AG04450 (cell line): ENCODE measurements around the gene SLC35F1. TPM values are rescaled to one million over a fixed set of nuclear protein-coding genes. Genes with fewer than 3 reads are reported as not detected.

Source experiments
- CTCF ChIA-PET: fragments of 300-600, 350-600 bp; formaldehyde crosslinking; extraction: SDS; loops from one replicate; lab custom pipeline; 2022; ENCODE audit warnings: antibody characterized with exemption, inconsistent platforms; lab: Charles Lee
- POLR2A ChIA-PET: fragments of 350-600 bp; formaldehyde crosslinking; extraction: SDS; loops from one replicate; lab custom pipeline; 2021; ENCODE audit warnings: antibody characterized with exemption, inconsistent platforms; lab: Yijun Ruan, JAX
- DNase-seq: peaks from one replicate; pipeline ENCODE4 v3.0.0-alpha.2; 2011; ENCODE audit warnings: low read depth, low spot score
- H3K27ac ChIP-seq: one replicate; pipeline ENCODE4 v1.5.1; 2012; ENCODE audit warnings: low read depth, low read length, control low read depth
- H3K27me3 ChIP-seq: one replicate; pipeline ENCODE4 v1.6.0; 2012; ENCODE audit warnings: low read length; ENCODE audit not compliant: control insufficient read depth, insufficient read depth
- H3K4me3 ChIP-seq: 2 replicates; pipeline ENCODE4 v1.5.1; 2011; ENCODE audit warnings: mild to moderate bottlenecking, low read depth, low read length, control low read depth
- H3K9me3 ChIP-seq: 2 replicates; pipeline ENCODE4 v1.5.1; 2012; ENCODE audit warnings: low read length; ENCODE audit not compliant: control insufficient read depth, insufficient read depth
- polyA plus RNA-seq: library from polyadenylated mRNA; depleted of rRNA; stranded (reverse); fragments of >200 nt; gene quantifications from 2 replicates; pipeline ENCODE4 v1.2.3, GENCODE V29; 2011
- TF ChIP-seq, protein P1 (sequence below): IDR thresholded peaks from 2 replicates; pipeline ENCODE4 v1.5.1; 2011; ENCODE audit warnings: low read depth, low read length, control low read depth, inconsistent platforms

Gene SLC35F1
- polyA plus RNA-seq, 1 experiment: 0.14 TPM

DNA sequence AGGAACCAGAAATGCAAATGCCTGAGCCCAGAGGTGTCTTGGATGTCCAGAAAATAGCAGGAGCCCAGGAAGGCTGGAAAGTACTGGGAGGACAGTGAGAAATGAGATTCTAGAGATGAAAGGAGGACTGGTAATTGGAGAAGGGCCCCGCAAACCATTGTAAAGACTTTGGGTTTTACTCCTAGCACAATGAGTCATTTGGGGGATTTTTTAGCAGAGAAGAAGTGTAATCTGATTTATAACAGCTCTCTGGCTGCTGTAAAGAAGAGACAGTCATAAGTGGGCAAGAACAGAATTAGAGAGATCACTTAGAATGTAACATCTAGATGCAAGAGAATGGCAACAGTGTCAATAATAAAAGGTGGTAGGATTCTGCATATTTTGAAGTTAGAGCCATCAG is 40.2 kb downstream of the SLC35F1 start:
- Histone ChIP-seq H3K27ac (no peak overlapping the region), H3K9me3 (no peaks in the 10 kb centered on the region), H3K4me3 (no peak overlapping the region), H3K27me3 (no peaks in the 10 kb centered on the region)
- ChIA-PET POLR2A (no interaction called here), CTCF (no interaction called here)
- no peak for DNase-seq
- TF ChIP-seq, protein P1, sequence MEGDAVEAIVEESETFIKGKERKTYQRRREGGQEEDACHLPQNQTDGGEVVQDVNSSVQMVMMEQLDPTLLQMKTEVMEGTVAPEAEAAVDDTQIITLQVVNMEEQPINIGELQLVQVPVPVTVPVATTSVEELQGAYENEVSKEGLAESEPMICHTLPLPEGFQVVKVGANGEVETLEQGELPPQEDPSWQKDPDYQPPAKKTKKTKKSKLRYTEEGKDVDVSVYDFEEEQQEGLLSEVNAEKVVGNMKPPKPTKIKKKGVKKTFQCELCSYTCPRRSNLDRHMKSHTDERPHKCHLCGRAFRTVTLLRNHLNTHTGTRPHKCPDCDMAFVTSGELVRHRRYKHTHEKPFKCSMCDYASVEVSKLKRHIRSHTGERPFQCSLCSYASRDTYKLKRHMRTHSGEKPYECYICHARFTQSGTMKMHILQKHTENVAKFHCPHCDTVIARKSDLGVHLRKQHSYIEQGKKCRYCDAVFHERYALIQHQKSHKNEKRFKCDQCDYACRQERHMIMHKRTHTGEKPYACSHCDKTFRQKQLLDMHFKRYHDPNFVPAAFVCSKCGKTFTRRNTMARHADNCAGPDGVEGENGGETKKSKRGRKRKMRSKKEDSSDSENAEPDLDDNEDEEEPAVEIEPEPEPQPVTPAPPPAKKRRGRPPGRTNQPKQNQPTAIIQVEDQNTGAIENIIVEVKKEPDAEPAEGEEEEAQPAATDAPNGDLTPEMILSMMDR: no peak

DNA sequence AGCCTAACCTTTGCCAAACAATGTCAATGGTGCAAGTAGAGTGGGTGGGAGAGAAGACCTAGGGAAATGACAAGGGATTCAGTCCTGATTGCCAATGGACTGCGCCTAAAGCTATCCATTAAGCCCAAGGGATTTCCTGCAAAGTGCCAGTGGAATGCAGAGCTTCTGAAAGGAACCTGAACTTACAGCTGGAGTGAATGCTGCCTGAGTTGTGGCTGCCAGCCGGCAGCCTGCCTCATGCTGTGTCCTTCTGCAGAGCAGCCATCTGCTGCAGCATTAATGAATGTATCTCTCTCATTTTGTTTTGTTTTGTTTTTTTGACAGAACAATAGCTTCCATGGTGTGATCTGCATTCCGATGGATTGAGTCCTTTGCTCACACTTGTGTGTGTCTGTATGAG is 44.7 kb downstream of the SLC35F1 start:
- ChIA-PET CTCF (no interaction called here), POLR2A (no interaction called here)

GRCh38 chr6:117955684-117956256 is 48.7 kb downstream of the SLC35F1 start:
- Histone ChIP-seq H3K9me3 (no peaks in the 10 kb centered on the region), H3K4me3 (no peak overlapping the region), H3K27ac (no peak overlapping the region), H3K27me3 (no peaks in the 10 kb centered on the region)
- ChIA-PET POLR2A (no interaction called here), CTCF (no interaction called here)
- DNase-seq: no peak
- TF ChIP-seq, protein P1: no peak

More for the DNA sequence above, 44.7 kb downstream of the SLC35F1 start:
- Histone ChIP-seq H3K4me3 (no peak overlapping the region), H3K9me3 (no peaks in the 10 kb centered on the region), H3K27ac (no peak overlapping the region), H3K27me3 (no peaks in the 10 kb centered on the region)
- DNase-seq: no peak
- TF ChIP-seq, protein P1: no peak

DNA sequence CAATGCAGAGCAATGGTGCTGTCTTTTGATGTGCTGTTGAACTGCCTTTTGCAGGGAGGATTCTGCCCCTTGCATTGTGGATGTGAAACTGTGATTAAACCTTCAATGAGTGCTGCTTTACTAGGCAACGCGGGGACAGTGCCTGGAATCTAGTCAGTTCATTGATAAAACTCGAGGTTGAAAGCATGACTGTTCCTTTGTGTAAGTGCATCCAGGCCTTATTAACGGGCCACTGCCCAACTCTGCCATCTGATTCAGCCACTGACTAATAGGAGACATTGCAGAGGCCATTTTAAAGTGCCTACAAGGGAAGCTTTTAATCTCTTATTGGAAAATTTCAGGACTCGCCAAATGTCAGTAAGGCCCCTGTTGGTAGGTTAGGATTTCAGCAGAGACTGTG is 49.3 kb downstream of the SLC35F1 start:
- no peak overlapping the region for H3K4me3 ChIP-seq
- TF ChIP-seq, protein P1: no peak
- ChIA-PET CTCF (no interaction called here), POLR2A (no interaction called here)
- H3K27ac ChIP-seq: no peak overlapping the region
- DNase-seq: no peak
- H3K9me3 ChIP-seq: no peaks in the 10 kb centered on the region
- H3K27me3 ChIP-seq: no peaks in the 10 kb centered on the region

DNA sequence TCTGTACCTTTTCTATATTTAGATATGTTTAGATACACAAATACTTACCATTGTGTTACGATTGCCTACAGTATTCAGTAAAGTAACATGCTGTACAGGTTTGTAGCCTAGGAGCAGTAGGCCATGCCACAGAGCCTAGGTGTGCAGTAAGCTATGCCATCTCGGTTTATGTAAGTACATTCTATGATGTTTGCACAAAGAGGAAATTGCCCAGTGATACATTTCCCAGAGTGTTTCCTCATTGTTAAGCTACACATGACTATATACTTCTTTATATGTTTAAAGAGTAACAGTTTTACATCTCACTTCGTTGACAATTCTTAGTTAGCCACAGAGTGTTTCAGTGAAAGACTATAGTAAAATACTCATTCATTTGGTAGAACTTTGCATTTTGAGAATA is 51.5 kb downstream of the SLC35F1 start:
- Histone ChIP-seq H3K9me3 (no peaks in the 10 kb centered on the region), H3K27ac (no peak overlapping the region), H3K4me3 (no peak overlapping the region), H3K27me3 (no peaks in the 10 kb centered on the region)
- no peak for DNase-seq
- ChIA-PET CTCF (no interaction called here), POLR2A (no interaction called here)
- TF ChIP-seq, protein P1: no peak
